OCI-LY1 (cell line): ENCODE measurements around the gene MAD1L1.

Experiments
- EZH2 ChIP-seq: fragments of 200-600 bp; sonication (generic), shearing (Covaris generic); IDR thresholded peaks from 2 replicates; pipeline ENCODE4 v1.8.0; 2017; ENCODE audit warnings: borderline replicate concordance, mixed run types, mild to moderate bottlenecking, antibody characterized with exemption, low read length, moderate library complexity, mixed read lengths
- TF ChIP-seq, protein P1 (sequence below): fragments of 200-600 bp; sonication (generic), shearing (Covaris generic); IDR thresholded peaks from 2 replicates; pipeline ENCODE4 v1.5.1; 2017; ENCODE audit warnings: mild to moderate bottlenecking, antibody characterized with exemption, low read length, moderate library complexity, mixed read lengths

DNA sequence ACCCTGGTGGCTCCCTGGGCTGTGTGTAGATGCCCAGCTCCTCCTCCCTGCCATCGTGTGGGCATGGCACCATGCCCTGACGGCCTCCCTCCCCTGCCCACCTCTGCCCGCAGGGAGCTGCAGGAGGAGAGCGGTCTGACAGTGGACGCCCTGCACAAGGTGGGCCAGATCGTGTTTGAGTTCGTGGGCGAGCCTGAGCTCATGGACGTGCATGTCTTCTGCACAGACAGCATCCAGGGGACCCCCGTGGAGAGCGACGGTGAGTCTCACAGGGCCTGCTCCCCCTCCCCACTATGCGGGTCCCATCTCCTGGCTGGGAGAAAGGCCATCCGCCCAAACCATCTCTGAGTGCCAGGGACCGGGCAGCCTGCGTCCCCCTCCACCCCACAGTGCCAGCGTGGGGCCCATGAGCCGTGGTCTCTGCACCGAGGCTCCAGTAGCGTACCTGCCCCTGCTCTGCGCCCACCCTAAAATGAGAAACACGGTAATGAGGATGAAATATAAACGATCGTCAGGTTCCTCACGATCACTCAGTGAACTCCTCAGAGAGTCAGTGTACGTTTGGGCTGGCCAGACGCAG lies 17.1 kb upstream of the MAD1L1 start:
- TF ChIP-seq, protein P1, sequence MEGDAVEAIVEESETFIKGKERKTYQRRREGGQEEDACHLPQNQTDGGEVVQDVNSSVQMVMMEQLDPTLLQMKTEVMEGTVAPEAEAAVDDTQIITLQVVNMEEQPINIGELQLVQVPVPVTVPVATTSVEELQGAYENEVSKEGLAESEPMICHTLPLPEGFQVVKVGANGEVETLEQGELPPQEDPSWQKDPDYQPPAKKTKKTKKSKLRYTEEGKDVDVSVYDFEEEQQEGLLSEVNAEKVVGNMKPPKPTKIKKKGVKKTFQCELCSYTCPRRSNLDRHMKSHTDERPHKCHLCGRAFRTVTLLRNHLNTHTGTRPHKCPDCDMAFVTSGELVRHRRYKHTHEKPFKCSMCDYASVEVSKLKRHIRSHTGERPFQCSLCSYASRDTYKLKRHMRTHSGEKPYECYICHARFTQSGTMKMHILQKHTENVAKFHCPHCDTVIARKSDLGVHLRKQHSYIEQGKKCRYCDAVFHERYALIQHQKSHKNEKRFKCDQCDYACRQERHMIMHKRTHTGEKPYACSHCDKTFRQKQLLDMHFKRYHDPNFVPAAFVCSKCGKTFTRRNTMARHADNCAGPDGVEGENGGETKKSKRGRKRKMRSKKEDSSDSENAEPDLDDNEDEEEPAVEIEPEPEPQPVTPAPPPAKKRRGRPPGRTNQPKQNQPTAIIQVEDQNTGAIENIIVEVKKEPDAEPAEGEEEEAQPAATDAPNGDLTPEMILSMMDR = no peak
- no peak for TF ChIP-seq EZH2
